ENCODE results near the gene CARD9. TPM values are rescaled to one million over a fixed set of nuclear protein-coding genes. Genes with fewer than 3 reads are reported as not detected.

Gene CARD9
- total and polyA plus RNA-seq, 2 of the 4 experiments (the other 2 are of a cell fraction): 0.36 to 1.9 TPM

DNA sequence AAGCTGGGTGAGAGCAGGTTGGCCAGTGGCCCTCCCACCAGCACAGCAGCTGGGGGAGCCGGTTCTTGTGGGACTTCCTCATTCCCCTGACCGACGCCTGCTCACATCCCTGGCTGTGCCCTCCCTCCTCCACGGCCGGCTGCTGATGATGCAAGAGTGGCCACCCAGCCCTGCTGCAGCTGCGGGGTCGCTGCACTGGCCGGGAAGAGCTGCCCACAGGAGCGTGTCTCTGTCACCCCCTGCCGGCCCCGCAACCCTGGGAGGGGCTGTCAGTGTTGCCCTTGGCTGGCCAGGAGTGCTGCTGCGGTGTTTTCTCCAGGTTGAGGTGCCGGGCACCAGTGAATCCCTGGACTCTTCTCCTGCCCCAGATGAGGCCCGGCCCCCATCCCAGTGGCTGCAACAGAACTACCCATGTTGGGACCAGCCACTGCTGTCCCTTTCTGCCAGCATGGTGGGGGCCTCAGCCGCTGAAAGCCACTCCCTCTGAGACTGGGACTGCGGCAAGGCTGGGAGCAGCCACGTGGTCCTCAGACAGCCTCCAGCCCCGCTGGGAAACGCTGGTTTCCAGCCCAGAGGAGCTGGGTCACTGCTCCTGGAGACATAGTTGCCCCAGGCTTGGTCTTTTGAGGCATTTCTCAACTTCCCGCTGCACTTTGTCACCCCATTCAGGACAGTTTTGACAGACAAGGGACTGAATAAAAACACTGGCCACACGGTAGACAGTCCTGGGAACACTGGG lies 739 bp downstream of the CARD9 start (continued):
- no peak for TF ChIP-seq ELK1 (IDR thresholded peaks at IDR 0.05; ENCODE audit: borderline replicate concordance, low read depth, low read length)
- TF ChIP-seq MAFK (IDR thresholded peaks at IDR 0.05; ENCODE audit: low read depth, low read length): no peak

GRCh38 chr9:136372006-136372405 lies 1.5 kb downstream of the CARD9 start:
- H3K79me1 ChIP-seq (ENCODE audit: low read depth in 1 of 2, low read length in 2 of 2): no peaks in the 10 kb centered on the region; a peak in 1 of 4 replicates
- no peak overlapping the region for H3K4me3 ChIP-seq (ENCODE audit: insufficient read depth, low read depth, low read length)
- H3K4me1 ChIP-seq (ENCODE audit: control insufficient read depth, insufficient read depth, low read length): peaks cover 15% of the 10 kb centered on the region
- peak overlapping the region; percentile 90 for H2AFZ ChIP-seq (replicated peaks; ENCODE audit: low read length, poor library complexity)
- BruUV-seq (replicated peaks): no TSS peak
- H3K14ac ChIP-seq (replicated peaks; ENCODE audit: low read depth, low read length): peak overlapping the region; percentile 92; the same call in 1 of the 2 replicates
- H2AK9ac ChIP-seq (replicated peaks; ENCODE audit: low read depth, low read length, poor library complexity): peak overlapping the region; percentile 90
- ChIA-PET CTCF (interaction anchor here (0.7 to 1.5 kb wide), 4 partner anchors 9 to 39 kb away, joined by 3 to 8 read pairs (median 3); partner anchors contain the start of gene DNLZ), POLR2A (ENCODE audit: unreplicated experiment) (no interaction called here)
- 90% methylated on average over 6 of the region's 21 CpGs; no CpG with 5 or more reads in 1 of the 2 experiments for WGBS, 2 experiments (ENCODE audit: extremely low coverage in 2 of 2, insufficient read length in 1 of 2)
- H2BK5ac ChIP-seq (ENCODE audit: low read depth, low read length, poor library complexity, severe bottlenecking): peak overlapping the region; percentile 66
- H4K5ac ChIP-seq (ENCODE audit: low read depth, low read length): peak overlapping the region; percentile 97
- H3K23ac ChIP-seq (ENCODE audit: low read depth, low read length): no peak overlapping the region; the same call in 1 of the 2 replicates
- H2AK5ac ChIP-seq (ENCODE audit: low read depth, low read length): peak overlapping the region; percentile 89
- in situ Hi-C loops (cut with MboI; ENCODE audit: low sequenced_read_pairs) (no loop called here), dilution Hi-C loops (cut with HindIII; ENCODE audit: low sequenced_read_pairs, unreplicated experiment) (no loop called here), intact Hi-C loops (cut with micrococcal nuclease) (no loop called here)
- H3K9me1 ChIP-seq (ENCODE audit: insufficient read depth, low read length): peaks cover 9% of the 10 kb centered on the region
- ATAC-seq (ENCODE audit: low read depth) (no peak), DNase-seq (no peak)
- H3K36me3 ChIP-seq (ENCODE audit: control insufficient read depth, insufficient read depth, low read length): no peaks in the 10 kb centered on the region; the same call in 1 of the 2 replicates
- peak overlapping the region; percentile 98 for H3K4ac ChIP-seq (ENCODE audit: low read depth, low read length)
- H3K9me3 ChIP-seq (ENCODE audit: control insufficient read depth, insufficient read depth, low read length): no peaks in the 10 kb centered on the region
- H2BK20ac ChIP-seq (ENCODE audit: low read depth, low read length): peak overlapping the region; percentile 13; the same call in 1 of the 2 replicates
- H2BK120ac ChIP-seq (ENCODE audit: low read depth, low read length): peak overlapping the region; percentile 90
- H2BK15ac ChIP-seq (ENCODE audit: low read depth, low read length): peak overlapping the region; percentile 85; the same call in 1 of the 3 replicates
- H3K9ac ChIP-seq (ENCODE audit: low read depth, low read length): peak overlapping the region; percentile 23; the same call in 1 of the 2 replicates
- peak overlapping the region; percentile 69 for H3K27ac ChIP-seq (ENCODE audit: insufficient read depth, low read length)
- peak overlapping the region; percentile 97 to 99 for H4K8ac ChIP-seq (ENCODE audit: low read depth in 2 of 2, low read length in 2 of 2)
- H3K18ac ChIP-seq (ENCODE audit: low read depth, low read length): peak overlapping the region; percentile 83
- H4K91ac ChIP-seq (ENCODE audit: insufficient read depth, low read depth, low read length): peak overlapping the region; percentile 98
- H3K4me2 ChIP-seq (ENCODE audit: low read depth, low read length): peak overlapping the region; percentile 30; the same call in 1 of the 2 replicates
- no peaks in the 10 kb centered on the region for H3K27me3 ChIP-seq (ENCODE audit: control insufficient read depth, insufficient read depth, low read length)
- TF ChIP-seq, protein P1, sequence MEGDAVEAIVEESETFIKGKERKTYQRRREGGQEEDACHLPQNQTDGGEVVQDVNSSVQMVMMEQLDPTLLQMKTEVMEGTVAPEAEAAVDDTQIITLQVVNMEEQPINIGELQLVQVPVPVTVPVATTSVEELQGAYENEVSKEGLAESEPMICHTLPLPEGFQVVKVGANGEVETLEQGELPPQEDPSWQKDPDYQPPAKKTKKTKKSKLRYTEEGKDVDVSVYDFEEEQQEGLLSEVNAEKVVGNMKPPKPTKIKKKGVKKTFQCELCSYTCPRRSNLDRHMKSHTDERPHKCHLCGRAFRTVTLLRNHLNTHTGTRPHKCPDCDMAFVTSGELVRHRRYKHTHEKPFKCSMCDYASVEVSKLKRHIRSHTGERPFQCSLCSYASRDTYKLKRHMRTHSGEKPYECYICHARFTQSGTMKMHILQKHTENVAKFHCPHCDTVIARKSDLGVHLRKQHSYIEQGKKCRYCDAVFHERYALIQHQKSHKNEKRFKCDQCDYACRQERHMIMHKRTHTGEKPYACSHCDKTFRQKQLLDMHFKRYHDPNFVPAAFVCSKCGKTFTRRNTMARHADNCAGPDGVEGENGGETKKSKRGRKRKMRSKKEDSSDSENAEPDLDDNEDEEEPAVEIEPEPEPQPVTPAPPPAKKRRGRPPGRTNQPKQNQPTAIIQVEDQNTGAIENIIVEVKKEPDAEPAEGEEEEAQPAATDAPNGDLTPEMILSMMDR (conservative IDR thresholded peaks at IDR 0.05; ENCODE audit: low read depth, low read length): no peak
- TF ChIP-seq RFX5 (IDR thresholded peaks at IDR 0.05; ENCODE audit: low read depth, low read length): no peak
- TF ChIP-seq ELK1 (IDR thresholded peaks at IDR 0.05; ENCODE audit: borderline replicate concordance, low read depth, low read length): no peak
- H4K20me1 ChIP-seq (ENCODE audit: insufficient read depth, low read length): no peaks in the 10 kb centered on the region
- H3K56ac ChIP-seq (ENCODE audit: extremely low read depth, insufficient read depth, low read length): no peak overlapping the region

All from IMR-90 (cell line).